Measurements from ENCODE around the gene DPP6. TPM values are rescaled to one million over a fixed set of nuclear protein-coding genes. Genes with fewer than 3 reads are reported as not detected.

The DPP6 gene
- total and polyA plus RNA-seq, 2 of the 8 experiments (the other 6 are each of a cell fraction or from before 2014, with no cell fraction given): 4.7 to 6.8 TPM

DNA sequence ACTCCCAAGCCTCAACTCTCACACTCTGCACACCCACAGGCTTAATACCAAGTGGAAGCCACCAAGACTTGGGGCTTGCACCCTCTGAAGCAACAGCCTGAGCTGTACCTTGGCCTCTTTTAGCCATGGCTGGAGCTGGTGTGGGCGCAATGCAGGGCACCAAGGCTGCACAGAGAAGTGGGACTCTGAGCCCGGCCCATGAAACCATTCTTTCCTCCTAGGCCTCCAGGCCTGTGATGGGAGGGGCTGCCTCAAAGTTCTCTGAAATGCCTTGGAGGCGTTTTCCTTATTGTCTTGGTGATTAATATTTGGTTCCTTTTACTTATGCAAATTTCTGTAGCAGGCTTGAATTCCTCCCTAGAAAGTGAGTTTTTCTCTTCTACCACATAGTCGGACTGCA lies 674.2 kb downstream of the DPP6 start:
- Histone ChIP-seq H3K4me1 (replicated peaks in 1 of 4; ENCODE audit: control insufficient read depth in 3 of 4, insufficient read depth in 4 of 4, low read length in 3 of 4) (no peaks in the 10 kb centered on the region), H2BK12ac (ENCODE audit: low read depth, low read length) (no peak overlapping the region), H3K36me3 (ENCODE audit: control insufficient read depth in 2 of 4, insufficient read depth in 4 of 4, low read length in 3 of 4) (no peaks in the 10 kb centered on the region), H3K23me2 (ENCODE audit: low read depth, low read length) (no peaks in the 10 kb centered on the region), H3K27me3 (replicated peaks in 1 of 4; ENCODE audit: control insufficient read depth in 3 of 4, extremely low read depth in 1 of 4, insufficient read depth in 3 of 4, low read length in 3 of 4) (no peaks in the 10 kb centered on the region), H4K5ac (ENCODE audit: insufficient read length, low read depth, low read length) (no peak overlapping the region), H4K91ac (replicated peaks; ENCODE audit: insufficient read length, low read length) (no peak overlapping the region), H2BK15ac (ENCODE audit: low read length) (no peak overlapping the region), H3K4ac (replicated peaks; ENCODE audit: insufficient read length, low read depth, low read length) (no peak overlapping the region), H3K9ac (replicated peaks in 1 of 4; ENCODE audit: extremely low read depth in 1 of 4, low read depth in 3 of 4, low read length in 3 of 4) (no peak overlapping the region), H3K14ac (ENCODE audit: insufficient read length) (no peak overlapping the region), H3K27ac (ENCODE audit: low read depth, low read length) (no peak overlapping the region), H2BK120ac (replicated peaks; ENCODE audit: low read depth, low read length) (no peak overlapping the region), H4K20me1 (replicated peaks in 1 of 2; ENCODE audit: control insufficient read depth in 1 of 2, insufficient read depth in 2 of 2, low read length in 2 of 2) (no peaks in the 10 kb centered on the region), H3K9me3 (ENCODE audit: insufficient read depth in 2 of 2, low read depth in 1 of 2, low read length in 1 of 2) (peaks cover 31 to 38% of the 10 kb centered on the region in 2 experiments), H3K4me2 (ENCODE audit: insufficient read depth in 1 of 2, low read depth in 2 of 2, low read length in 2 of 2) (no peak overlapping the region), H2BK5ac (ENCODE audit: low read depth, low read length) (no peak overlapping the region), H4K8ac (ENCODE audit: extremely low read depth, insufficient read depth, low read length) (no peak overlapping the region), H2BK20ac (ENCODE audit: low read length) (no peak overlapping the region), H3K18ac (ENCODE audit: extremely low read depth, low read length) (no peak overlapping the region), H3K56ac (replicated peaks; ENCODE audit: insufficient read length, low read depth, low read length) (no peak overlapping the region), H3K23ac (ENCODE audit: insufficient read length) (no peak overlapping the region), H3K79me1 (ENCODE audit: low read depth, low read length) (no peaks in the 10 kb centered on the region), H2AK5ac (ENCODE audit: low read depth, low read length) (no peak overlapping the region), H3K4me3 (ENCODE audit: extremely low read depth in 1 of 4, insufficient read depth in 2 of 4, low read depth in 3 of 4, low read length in 4 of 4) (no peak overlapping the region), H2AFZ (ENCODE audit: low read length) (no peak overlapping the region), H3K79me2 (ENCODE audit: control insufficient read depth in 1 of 2, insufficient read depth in 2 of 2, low read length in 2 of 2) (no peaks in the 10 kb centered on the region)
- WGBS, 2 experiments (ENCODE audit: extremely low coverage in 1 of 2, insufficient coverage in 1 of 2, insufficient read length in 1 of 2, insufficient replicate concordance in 2 of 2, low coverage in 1 of 2, low lambda C conversion rate in 2 of 2, missing lambda C conversion rate in 1 of 2): 85% methylated on average over 4 of the region's 4 CpGs; no CpG with 5 or more reads in 1 of the 2 experiments
- no peak for DNase-seq (ENCODE audit: low read depth in 1 of 2, low spot score in 2 of 2)
- POLR2A ChIA-PET (ENCODE audit: partially characterized antibody): no interaction called here
- CTCF ChIA-PET (ENCODE audit: partially characterized antibody): interaction anchor here (1.6 kb wide), 1 partner anchor 18 kb away, joined by 5 read pairs; no protein-coding TSS in a partner anchor
- FAIRE-seq: no peak
